ENCODE measurements around the gene SCAPER. TPM values are rescaled to one million over a fixed set of nuclear protein-coding genes. Genes with fewer than 3 reads are reported as not detected.
A peak's percentile ranks its signal among the peaks of the same experiment; 100 is the strongest.
"Not testable (repeated sequence)": the region's sequence is repeated elsewhere in the genome, so short reads cannot be mapped to it uniquely, and the experiment has no call there.

SCAPER gene
- total RNA-seq, 2 donors from 2014 or later, result 30.9 to 34.7 TPM

DNA sequence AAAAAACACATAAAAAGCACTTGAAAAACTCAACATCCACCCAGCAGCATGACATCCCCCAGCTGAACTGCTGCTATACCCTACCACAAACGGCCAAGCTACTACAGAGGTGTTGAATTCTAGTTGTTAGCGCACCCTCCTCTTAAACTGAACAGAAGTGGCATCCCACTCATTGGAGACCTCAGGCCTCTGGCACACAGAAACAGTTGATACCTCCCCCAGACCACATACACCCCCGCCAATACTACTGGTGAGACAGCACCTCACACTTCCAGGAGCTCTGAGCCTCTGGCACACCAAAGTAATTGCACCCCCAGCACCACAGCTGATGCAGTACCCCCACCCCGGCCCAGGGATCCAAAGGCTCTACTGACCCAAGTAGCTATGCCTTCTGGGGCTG, 190.2 kb downstream of the SCAPER start:
- H3K4me3 Mint-ChIP-seq, result no peak overlapping the region
- no peaks in the 10 kb centered on the region for H3K27me3 Mint-ChIP-seq (ENCODE audit: low read depth)
- no peak for ATAC-seq (replicated peaks in 1 of 2)
- H3K36me3 Mint-ChIP-seq (ENCODE audit: insufficient read depth in 2 of 2), result peaks cover 18 to 34% of the 10 kb centered on the region in 2 donors
- no peak overlapping the region for H3K27ac Mint-ChIP-seq
- no peaks in the 10 kb centered on the region for H3K4me1 Mint-ChIP-seq (ENCODE audit: low read depth)
- DNase-seq, result no peak
- peaks cover 1 to 2% of the 10 kb centered on the region in 2 donors for H3K9me3 Mint-ChIP-seq

- Mint-ChIP-seq H3K4me3 (no peak overlapping the region), H3K27me3 (ENCODE audit: low read depth) (no peaks in the 10 kb centered on the region), H3K27ac (no peak overlapping the region), H3K4me1 (ENCODE audit: low read depth) (peaks cover 8% of the 10 kb centered on the region), H3K9me3 (peaks cover 1 to 4% of the 10 kb centered on the region in 2 donors), H3K36me3 (ENCODE audit: insufficient read depth in 2 of 2) (peaks cover 15 to 25% of the 10 kb centered on the region in 2 donors)
- DNase-seq, result no peak
- no peak for ATAC-seq (replicated peaks in 1 of 2)
These were observed 193.8 kb downstream of the SCAPER start for GRCh38 chr15:76711351-76711827.

DNA sequence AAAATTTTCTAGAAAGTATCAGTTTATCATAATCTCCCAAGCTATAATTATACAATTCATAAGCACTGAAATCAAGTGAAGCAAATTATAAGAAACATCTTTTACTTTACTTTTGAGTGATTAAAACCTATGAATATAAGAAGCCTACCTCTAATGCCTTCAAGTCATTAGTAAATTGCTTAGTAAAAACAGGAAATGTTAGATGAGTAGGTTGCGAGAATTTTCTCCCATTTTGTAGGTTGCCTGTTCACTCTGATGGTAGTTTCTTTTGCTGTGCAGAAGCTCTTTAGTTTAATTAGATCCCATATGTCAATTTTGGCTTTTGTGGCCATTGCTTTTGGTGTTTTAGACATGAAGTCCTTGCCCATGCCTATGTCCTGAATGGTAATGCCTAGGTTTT, 201.1 kb downstream of the SCAPER start:
- H3K9me3 Mint-ChIP-seq; H3K27me3 Mint-ChIP-seq (ENCODE audit: low read depth); H3K27ac Mint-ChIP-seq; DNase-seq; H3K4me3 Mint-ChIP-seq: not testable (repeated sequence)
- peaks cover 10 to 13% of the 10 kb centered on the region in 2 donors for H3K36me3 Mint-ChIP-seq (ENCODE audit: insufficient read depth in 2 of 2)
- H3K4me1 Mint-ChIP-seq (ENCODE audit: low read depth), result peaks cover 13% of the 10 kb centered on the region
- peak in 1 of 2 donors; percentile 35 for ATAC-seq (replicated peaks in 1 of 2)

DNA sequence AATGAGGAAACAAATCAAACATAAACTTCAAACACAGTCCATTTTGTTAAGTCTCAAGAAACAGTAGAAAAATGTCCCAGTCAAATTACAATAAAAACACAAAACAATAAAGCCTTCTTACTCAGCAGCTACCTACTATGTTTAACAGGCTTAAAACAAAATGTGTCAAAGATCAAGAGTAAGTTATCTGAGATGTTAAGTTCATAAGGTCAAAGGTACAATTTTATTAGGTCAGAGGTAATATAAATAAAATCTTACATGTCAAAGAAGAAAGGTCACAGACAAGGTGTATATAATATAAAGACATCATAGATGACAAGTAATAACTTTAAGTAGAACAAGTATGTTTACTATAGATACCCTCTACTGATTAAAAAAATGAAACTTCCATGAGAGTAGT, 208.3 kb downstream of the SCAPER start:
- ATAC-seq (replicated peaks in 1 of 2) (no peak), DNase-seq (no peak)
- H3K4me3 Mint-ChIP-seq, result no peak overlapping the region
- H3K36me3 Mint-ChIP-seq (ENCODE audit: insufficient read depth in 2 of 2), result peaks cover 5 to 7% of the 10 kb centered on the region in 2 donors
- no peaks in the 10 kb centered on the region for H3K27me3 Mint-ChIP-seq (ENCODE audit: low read depth)
- H3K9me3 Mint-ChIP-seq, result no peaks in the 10 kb centered on the region
- H3K27ac Mint-ChIP-seq, result no peak overlapping the region
- H3K4me1 Mint-ChIP-seq (ENCODE audit: low read depth), result no peaks in the 10 kb centered on the region

GRCh38 chr15:76692546-76692945, 212.6 kb downstream of the SCAPER start:
- DNase-seq; H3K9me3 Mint-ChIP-seq; H3K36me3 Mint-ChIP-seq (ENCODE audit: insufficient read depth in 2 of 2); H3K4me3 Mint-ChIP-seq; H3K27me3 Mint-ChIP-seq (ENCODE audit: low read depth); H3K27ac Mint-ChIP-seq; ATAC-seq (replicated peaks in 1 of 2); H3K4me1 Mint-ChIP-seq (ENCODE audit: low read depth): not testable (repeated sequence)

DNA sequence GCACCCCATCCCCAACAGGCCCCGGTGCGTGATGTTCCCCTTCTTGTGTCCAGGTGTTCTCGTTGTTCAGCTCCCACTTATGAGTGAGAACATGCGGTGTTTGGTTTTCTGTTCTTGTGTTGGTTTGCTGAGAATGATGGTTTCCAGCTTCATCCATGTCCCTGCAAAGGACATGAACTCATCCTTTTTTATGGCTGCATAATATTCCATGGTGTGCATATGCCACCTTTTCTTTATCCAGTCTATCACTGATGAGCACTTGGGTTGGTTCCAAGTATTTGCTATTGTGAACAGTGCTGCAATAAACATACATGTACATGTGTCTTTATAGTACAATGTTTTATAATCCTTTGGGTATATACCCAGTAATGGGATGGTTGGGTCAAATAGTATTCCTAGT, 217.5 kb downstream of the SCAPER start:
- H3K36me3 Mint-ChIP-seq (ENCODE audit: insufficient read depth in 2 of 2); DNase-seq; H3K27ac Mint-ChIP-seq; H3K4me1 Mint-ChIP-seq (ENCODE audit: low read depth); H3K9me3 Mint-ChIP-seq; H3K27me3 Mint-ChIP-seq (ENCODE audit: low read depth); ATAC-seq (replicated peaks in 1 of 2); H3K4me3 Mint-ChIP-seq: not testable (repeated sequence)

GRCh38 chr15:76684002-76684401, 221.1 kb downstream of the SCAPER start:
- Mint-ChIP-seq H3K4me3 (no peak overlapping the region), H3K4me1 (ENCODE audit: low read depth) (no peaks in the 10 kb centered on the region), H3K36me3 (ENCODE audit: insufficient read depth in 2 of 2) (peaks cover 6 to 7% of the 10 kb centered on the region in 2 donors), H3K27ac (no peak overlapping the region), H3K9me3 (peaks cover 0 to 3% of the 10 kb centered on the region in 2 donors), H3K27me3 (ENCODE audit: low read depth) (no peaks in the 10 kb centered on the region)
- ATAC-seq (replicated peaks in 1 of 2) (no peak), DNase-seq (no peak)

DNA sequence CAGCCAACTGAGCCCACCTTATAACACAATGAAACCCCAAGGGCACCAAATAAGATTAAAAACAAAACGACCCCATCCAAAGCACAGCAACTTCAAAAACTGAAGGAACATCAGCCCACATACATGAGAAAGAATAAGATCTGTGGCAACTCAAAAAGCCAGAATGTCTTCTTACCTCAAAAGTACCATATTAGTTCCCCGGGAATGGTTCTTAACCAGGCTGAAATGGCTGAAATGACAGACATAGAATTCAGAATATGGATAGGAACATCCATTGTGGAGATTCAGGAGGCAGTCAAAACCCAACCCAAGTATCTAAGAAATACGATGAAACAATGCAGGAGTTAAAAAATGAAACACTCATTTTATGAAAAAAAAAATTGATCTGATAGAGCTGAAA, 222.3 kb downstream of the SCAPER start:
- no peak overlapping the region for H3K4me3 Mint-ChIP-seq
- H3K36me3 Mint-ChIP-seq (ENCODE audit: insufficient read depth in 2 of 2), result peaks cover 3 to 7% of the 10 kb centered on the region in 2 donors
- H3K4me1 Mint-ChIP-seq (ENCODE audit: low read depth), result no peaks in the 10 kb centered on the region
- no peak for DNase-seq
- no peaks in the 10 kb centered on the region for H3K27me3 Mint-ChIP-seq (ENCODE audit: low read depth)
- ATAC-seq (replicated peaks in 1 of 2), result no peak
- no peak overlapping the region for H3K27ac Mint-ChIP-seq
- peaks cover 0 to 1% of the 10 kb centered on the region in 2 donors for H3K9me3 Mint-ChIP-seq

- H3K4me1 Mint-ChIP-seq (ENCODE audit: low read depth), result no peaks in the 10 kb centered on the region
- peaks cover 0 to 1% of the 10 kb centered on the region in 2 donors for H3K9me3 Mint-ChIP-seq
- ATAC-seq (replicated peaks in 1 of 2), result no peak
- no peak overlapping the region for H3K27ac Mint-ChIP-seq
- DNase-seq, result no peak
- H3K4me3 Mint-ChIP-seq, result no peak overlapping the region
- peaks cover 3 to 7% of the 10 kb centered on the region in 2 donors for H3K36me3 Mint-ChIP-seq (ENCODE audit: insufficient read depth in 2 of 2)
- no peaks in the 10 kb centered on the region for H3K27me3 Mint-ChIP-seq (ENCODE audit: low read depth)
These were observed 222.9 kb downstream of the SCAPER start for GRCh38 chr15:76682259-76682658.

DNA sequence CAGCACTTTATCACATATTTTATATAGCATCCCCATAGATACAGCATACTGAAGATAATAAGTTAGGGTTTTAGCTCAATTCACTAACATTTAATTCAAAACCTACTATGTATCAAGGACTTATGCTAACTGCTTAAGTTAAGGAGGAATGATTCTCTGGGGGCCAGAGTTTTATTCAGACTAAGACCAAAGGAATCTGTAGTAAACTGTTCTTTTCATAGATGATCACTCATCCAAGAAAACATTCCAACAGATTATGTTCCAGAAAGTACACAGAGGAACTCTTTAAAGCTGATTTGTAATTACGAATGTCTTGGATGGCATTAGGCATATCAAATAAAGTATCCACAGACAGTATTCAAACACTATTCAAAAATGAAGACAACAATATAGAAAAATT, 226.4 kb downstream of the SCAPER start:
- Mint-ChIP-seq H3K4me3 (no peak overlapping the region), H3K4me1 (ENCODE audit: low read depth) (no peaks in the 10 kb centered on the region), H3K27me3 (ENCODE audit: low read depth) (no peaks in the 10 kb centered on the region), H3K9me3 (peaks cover 0 to 1% of the 10 kb centered on the region in 2 donors), H3K27ac (no peak overlapping the region), H3K36me3 (ENCODE audit: insufficient read depth in 2 of 2) (peaks cover 3% of the 10 kb centered on the region in 2 donors)
- no peak for DNase-seq
- no peak for ATAC-seq (replicated peaks in 1 of 2)

DNA sequence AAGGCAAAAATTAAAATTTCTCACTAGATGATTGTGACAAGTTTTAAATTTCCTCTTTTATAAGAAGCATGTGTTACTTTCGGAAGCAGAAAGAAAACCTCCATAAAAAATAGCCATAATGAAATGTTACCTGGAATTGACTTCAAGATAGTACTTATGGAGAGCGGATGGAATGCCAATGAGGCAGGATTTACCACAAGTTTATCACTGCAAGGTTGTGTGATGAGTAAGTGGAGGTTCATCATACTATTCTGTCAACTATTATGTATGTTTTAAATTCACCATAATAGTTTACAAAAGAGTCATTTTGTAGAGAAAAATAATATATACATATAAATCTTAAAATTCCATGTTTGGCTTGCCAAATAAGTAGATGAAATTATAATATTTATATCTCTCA, 230.3 kb downstream of the SCAPER start:
- Mint-ChIP-seq H3K27ac (no peak overlapping the region), H3K36me3 (ENCODE audit: insufficient read depth in 2 of 2) (no peaks in the 10 kb centered on the region), H3K27me3 (ENCODE audit: low read depth) (no peaks in the 10 kb centered on the region)

DNA sequence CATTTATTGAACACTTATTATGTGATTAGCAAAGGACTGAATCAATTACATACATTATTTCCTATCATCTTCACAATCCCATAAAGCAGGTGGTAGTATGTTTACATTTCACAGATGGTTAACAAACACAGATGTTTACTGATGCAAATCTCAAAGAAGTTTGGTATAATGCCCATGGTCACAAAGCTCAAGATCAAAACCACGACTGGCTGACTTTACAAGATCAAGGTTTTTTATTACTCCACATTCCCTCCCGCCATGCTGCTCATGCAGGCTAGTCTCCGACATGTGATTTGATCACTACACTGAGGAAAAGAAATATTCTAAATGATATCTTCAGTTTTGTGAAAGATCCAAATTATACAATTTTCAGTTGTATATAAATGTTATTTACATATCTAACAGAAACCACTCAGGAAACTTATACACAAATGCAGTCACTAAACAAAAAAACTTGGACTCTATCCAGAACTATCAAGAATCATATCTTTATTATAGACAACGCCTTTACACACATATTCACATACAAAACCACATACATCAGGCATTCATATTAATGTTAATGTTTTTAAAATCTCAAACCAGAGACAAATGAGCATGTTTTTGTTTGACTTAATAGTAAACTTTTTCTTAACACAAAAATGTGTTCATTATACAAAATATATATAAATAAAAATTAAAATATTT, 235.5 kb downstream of the SCAPER start:
- no peak for ATAC-seq (replicated peaks in 1 of 2)
- no peak overlapping the region for H3K4me3 Mint-ChIP-seq
- peaks cover 0 to 2% of the 10 kb centered on the region in 2 donors for H3K36me3 Mint-ChIP-seq (ENCODE audit: insufficient read depth in 2 of 2)
- H3K4me1 Mint-ChIP-seq (ENCODE audit: low read depth), result peaks cover 9% of the 10 kb centered on the region
- H3K27ac Mint-ChIP-seq, result no peak overlapping the region
- no peak for DNase-seq
- peaks cover 0 to 5% of the 10 kb centered on the region in 2 donors for H3K9me3 Mint-ChIP-seq
- H3K27me3 Mint-ChIP-seq (ENCODE audit: low read depth), result no peaks in the 10 kb centered on the region

More for the DNA sequence above, 230.3 kb downstream of the SCAPER start:
- H3K4me1 Mint-ChIP-seq (ENCODE audit: low read depth), result no peaks in the 10 kb centered on the region
- no peaks in the 10 kb centered on the region for H3K9me3 Mint-ChIP-seq
- H3K4me3 Mint-ChIP-seq, result no peak overlapping the region
- ATAC-seq (replicated peaks in 1 of 2) (no peak), DNase-seq (no peak)

GRCh38 chr15:76668900-76669299, 236.2 kb downstream of the SCAPER start:
- Mint-ChIP-seq H3K9me3 (peaks cover 0 to 5% of the 10 kb centered on the region in 2 donors), H3K4me1 (ENCODE audit: low read depth) (peaks cover 9% of the 10 kb centered on the region), H3K36me3 (ENCODE audit: insufficient read depth in 2 of 2) (peaks cover 2% of the 10 kb centered on the region in 2 donors), H3K27me3 (ENCODE audit: low read depth) (no peaks in the 10 kb centered on the region), H3K4me3 (no peak overlapping the region), H3K27ac (no peak overlapping the region)
- ATAC-seq (replicated peaks in 1 of 2) (no peak), DNase-seq (no peak)
